PFSK-1 (cell line): ENCODE measurements around the gene KRT16.

Source experiments
- FOXP2 ChIP-seq: optimal IDR thresholded peaks from 2 replicates; pipeline ENCODE3; 2011; ENCODE audit warnings: borderline replicate concordance, control low read depth, inconsistent platforms; ENCODE audit not compliant: insufficient read depth; ENCODE audit errors: extremely low read length, extremely low read depth
- POLR2AphosphoS5 ChIP-seq: IDR thresholded peaks from 2 replicates; pipeline ENCODE4 v1.6.1; 2012; ENCODE audit warnings: low read depth, mild to moderate bottlenecking, control low read depth, low read length, moderate library complexity
- REST ChIP-seq, 2 experiments: IDR thresholded peaks; 2 replicates each; pipeline versions ENCODE4 v1.6.1 to v1.8.0; 2011 to 2012; ENCODE audit warnings: low read depth in 2 of 2, low read length in 2 of 2, control low read depth in 1 of 2, inconsistent platforms in 1 of 2, mild to moderate bottlenecking in 1 of 2, moderate library complexity in 1 of 2; ENCODE audit not compliant: insufficient read depth in 1 of 2
- SIN3A ChIP-seq: IDR thresholded peaks from 2 replicates; pipeline ENCODE4 v1.6.1; 2012; ENCODE audit warnings: mild to moderate bottlenecking, low read length, moderate library complexity, borderline replicate concordance; ENCODE audit not compliant: insufficient read depth
- TAF1 ChIP-seq: IDR thresholded peaks from 2 replicates; pipeline ENCODE4 v1.6.1; 2012; ENCODE audit warnings: low read length, control low read depth, borderline replicate concordance; ENCODE audit not compliant: insufficient read depth

Gene KRT16

DNA sequence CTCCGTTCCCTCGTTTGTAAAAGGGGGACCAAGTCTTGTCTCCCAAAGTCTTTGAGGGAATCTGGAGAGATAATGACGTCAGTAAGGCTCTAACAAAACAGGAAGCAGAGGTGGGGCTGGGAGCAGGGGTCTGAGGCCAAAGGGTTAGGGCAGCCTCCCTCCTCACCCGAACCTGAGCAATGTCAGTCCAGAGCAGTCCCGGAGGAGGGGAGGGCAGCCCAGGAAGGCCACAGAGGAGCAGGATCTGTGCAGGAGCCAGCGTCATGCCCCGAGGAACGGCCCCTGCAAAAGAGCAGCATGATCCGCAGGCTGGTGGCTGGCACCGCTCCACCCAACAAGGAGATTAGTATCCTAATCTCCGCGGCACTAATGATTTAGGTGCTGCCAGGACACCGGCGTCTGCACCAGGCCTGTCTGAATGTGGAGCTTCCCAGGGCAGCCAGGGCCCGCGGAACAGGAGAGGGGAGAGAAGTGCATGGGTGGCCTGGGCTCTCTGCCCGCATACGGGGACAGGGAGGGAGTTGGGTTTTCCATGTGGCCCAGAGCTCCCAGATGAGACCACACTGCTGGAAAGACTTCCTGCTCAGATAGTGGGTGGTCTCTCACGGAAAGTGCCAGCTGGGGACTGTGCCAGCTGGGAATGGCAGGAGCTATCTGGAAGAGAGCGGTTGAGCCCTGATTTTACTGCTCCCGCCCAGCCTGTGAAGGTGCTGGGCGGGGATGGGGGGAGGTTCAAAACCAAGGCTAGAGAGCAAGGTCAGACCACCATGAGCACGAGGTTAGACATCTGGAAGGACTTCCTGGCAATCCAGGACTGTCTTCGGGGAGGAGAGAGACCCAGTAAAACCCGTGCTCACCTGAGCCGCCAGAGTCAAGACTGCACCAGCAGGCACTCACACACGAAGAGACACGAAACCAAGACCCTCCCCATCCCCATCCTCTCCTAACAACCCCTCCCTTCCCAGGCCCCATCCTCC, 22.8 kb upstream of the KRT16 start:
- TF ChIP-seq TAF1 (no peak), SIN3A (no peak), REST (IDR thresholded peaks at IDR 0.05; ENCODE audit: insufficient read depth in 1 of 2, low read depth in 2 of 2, low read length in 2 of 2) (no peak), FOXP2 (no peak)

GRCh38 chr17:41634639-41635038, 22.1 kb upstream of the KRT16 start:
- TF ChIP-seq TAF1 = no peak
- no peak for TF ChIP-seq SIN3A
- no peak for TF ChIP-seq FOXP2
- TF ChIP-seq REST (IDR thresholded peaks at IDR 0.05; ENCODE audit: insufficient read depth in 1 of 2, low read depth in 2 of 2, low read length in 2 of 2) = no peak
- TF ChIP-seq POLR2AphosphoS5 = no peak

DNA sequence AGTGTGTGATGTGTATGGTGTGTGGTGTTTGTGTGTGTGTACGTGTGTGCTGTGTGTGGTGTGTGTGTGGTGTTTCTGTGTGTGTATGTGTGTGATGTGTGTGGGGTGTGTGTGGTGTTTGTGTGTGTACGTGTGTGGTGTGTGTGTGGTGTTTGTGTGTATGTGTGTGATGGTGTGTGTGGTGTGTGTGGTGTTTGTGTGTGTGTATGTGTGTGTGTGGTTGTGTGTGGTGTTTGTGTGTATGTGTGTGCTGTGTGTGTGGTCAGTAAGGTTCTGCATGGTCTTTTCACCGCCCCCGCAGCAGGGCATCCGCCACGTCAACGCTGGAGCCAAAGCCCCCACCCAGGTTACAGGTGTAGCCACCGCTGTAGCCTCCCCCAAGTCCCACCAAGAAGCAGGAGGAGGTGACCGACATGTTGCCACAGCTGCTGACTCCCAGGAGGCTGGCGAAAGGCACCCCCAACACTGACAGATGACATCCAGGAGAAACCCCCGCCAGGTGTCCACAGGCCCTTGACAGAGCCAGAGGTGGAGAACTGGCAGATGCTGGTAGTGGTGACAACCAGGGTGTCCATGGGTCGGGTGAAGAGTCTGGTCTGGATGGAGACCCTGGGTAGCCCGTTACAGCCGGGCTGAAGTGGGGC, 21.1 kb upstream of the KRT16 start:
- no peak for TF ChIP-seq SIN3A
- no peak for TF ChIP-seq POLR2AphosphoS5
- TF ChIP-seq TAF1 = no peak

DNA sequence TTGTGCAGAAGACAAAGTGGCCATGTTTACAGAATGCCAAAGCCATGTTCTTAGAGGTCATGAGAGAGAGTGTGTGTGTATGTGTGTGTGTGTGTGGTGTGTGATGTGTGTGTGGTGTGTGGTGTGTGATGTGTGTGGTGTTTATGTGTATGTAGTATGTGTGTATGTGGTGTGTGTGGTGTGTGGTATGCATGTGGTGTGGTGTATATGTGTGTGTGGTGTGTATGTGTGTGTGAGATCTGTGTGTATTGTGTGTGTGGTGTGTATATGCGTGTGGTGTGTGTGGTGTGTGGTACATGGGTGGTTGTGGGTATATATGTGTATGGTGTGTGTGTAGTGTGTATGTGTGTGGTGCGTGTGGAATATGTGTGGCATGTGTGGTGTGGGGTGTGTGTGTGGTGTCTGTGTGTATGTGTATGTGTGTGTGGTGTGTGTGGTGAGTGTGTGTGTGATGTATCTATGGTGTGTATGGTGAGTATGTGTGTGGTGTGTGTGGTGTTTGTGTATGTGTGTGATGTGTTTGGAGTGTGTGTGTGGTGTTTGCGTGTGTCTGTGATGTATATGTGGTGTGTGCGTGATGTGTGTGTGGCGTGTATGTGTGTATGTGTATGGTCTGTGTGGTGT, 20.0 kb upstream of the KRT16 start:
- TF ChIP-seq SIN3A = no peak
- TF ChIP-seq REST (IDR thresholded peaks at IDR 0.05; ENCODE audit: insufficient read depth in 1 of 2, low read depth in 2 of 2, low read length in 2 of 2) = no peak
- TF ChIP-seq POLR2AphosphoS5 = no peak
- no peak for TF ChIP-seq FOXP2
- no peak for TF ChIP-seq TAF1

DNA sequence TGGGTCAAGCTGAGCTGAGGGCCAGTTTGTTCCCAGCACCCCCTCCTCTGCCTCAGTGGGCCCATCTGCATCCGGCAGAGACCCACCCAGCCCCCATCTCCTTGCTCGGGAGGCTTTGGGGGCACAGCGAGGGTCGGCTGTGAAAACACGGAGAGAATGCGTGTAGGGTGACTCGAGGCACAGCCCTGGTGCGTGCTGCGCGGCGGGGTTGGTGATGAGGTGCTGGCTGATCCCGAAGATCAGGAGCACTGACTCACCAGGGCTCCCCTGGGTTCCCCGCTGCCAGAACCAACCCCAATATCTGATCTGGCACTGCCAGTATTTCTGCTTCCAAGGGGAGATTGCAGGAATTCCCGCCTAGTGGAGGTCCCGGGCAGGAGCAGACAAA, 19.3 kb upstream of the KRT16 start:
- no peak for TF ChIP-seq SIN3A
- no peak for TF ChIP-seq REST (IDR thresholded peaks at IDR 0.05; ENCODE audit: insufficient read depth in 1 of 2, low read depth in 2 of 2, low read length in 2 of 2)
- no peak for TF ChIP-seq POLR2AphosphoS5
- TF ChIP-seq FOXP2 = no peak
- no peak for TF ChIP-seq TAF1
